Prostate gland (tissue), 2 donors: ENCODE measurements around the gene BRSK2.

ENCODE experiments used
- CTCF ChIP-seq, 4 experiments: fragments of 200-600 bp in 2 of 4; fragments of 450-650 bp in 2 of 4; sonication (generic) in 2 of 4; IDR thresholded peaks; 1 replicate in 3 of 4; 2 replicates in 1 of 4; pipeline ENCODE4 v1.5.1; 2016 to 2019; ENCODE audit warnings: antibody characterized with exemption in 4 of 4, mild to moderate bottlenecking in 2 of 4, moderate library complexity in 2 of 4
- POLR2A ChIP-seq: fragments of 450-650 bp; IDR thresholded peaks from one replicate; pipeline ENCODE4 v1.6.1; 2016; ENCODE audit warnings: antibody characterized with exemption, mild to moderate bottlenecking

GRCh38 chr11:1501421-1502167 is 111.9 kb downstream of the BRSK2 start:
- TF ChIP-seq CTCF (IDR thresholded peaks at IDR 0.05) (no peak), POLR2A (no peak)
